Effector memory CD4-positive, alpha-beta T cell (primary cell): ENCODE data around the gene EIF4G3.
"Not testable (repeated sequence)": the region's sequence is repeated elsewhere in the genome, so short reads cannot be mapped to it uniquely, and the experiment has no call there.

Experiments used
- DNase-seq, 3 donors: peaks; one replicate each; pipeline ENCODE4 v3.0.0-alpha.2; 2020
- H3K27ac ChIP-seq: 2 replicates; pipeline ENCODE4 v1.7.0; 2013; ENCODE audit warnings: mild to moderate bottlenecking, low read length, moderate library complexity; ENCODE audit not compliant: insufficient read depth, poor library complexity, severe bottlenecking
- H3K27me3 ChIP-seq: replicated peaks from 2 replicates; pipeline ENCODE4 v1.7.0; 2013; ENCODE audit warnings: mild to moderate bottlenecking, low read length; ENCODE audit not compliant: insufficient read depth, control insufficient read depth, poor library complexity, severe bottlenecking
- H3K36me3 ChIP-seq: 2 replicates; pipeline ENCODE4 v1.7.0; 2013; ENCODE audit warnings: mild to moderate bottlenecking, low read length, moderate library complexity; ENCODE audit not compliant: control insufficient read depth, insufficient read depth
- H3K4me1 ChIP-seq: 2 replicates; pipeline ENCODE4 v1.7.0; 2013; ENCODE audit warnings: low read length, mild to moderate bottlenecking; ENCODE audit not compliant: control insufficient read depth, insufficient read depth, poor library complexity, severe bottlenecking
- H3K4me3 ChIP-seq: 2 replicates; pipeline ENCODE4 v1.7.0; 2013; ENCODE audit warnings: low read length, low read depth, mild to moderate bottlenecking; ENCODE audit not compliant: insufficient read depth, poor library complexity, severe bottlenecking
- H3K9me3 ChIP-seq: 2 replicates; pipeline ENCODE4 v1.7.0; 2013; ENCODE audit warnings: mild to moderate bottlenecking, low read length, moderate library complexity; ENCODE audit not compliant: control insufficient read depth

The EIF4G3 gene

DNA sequence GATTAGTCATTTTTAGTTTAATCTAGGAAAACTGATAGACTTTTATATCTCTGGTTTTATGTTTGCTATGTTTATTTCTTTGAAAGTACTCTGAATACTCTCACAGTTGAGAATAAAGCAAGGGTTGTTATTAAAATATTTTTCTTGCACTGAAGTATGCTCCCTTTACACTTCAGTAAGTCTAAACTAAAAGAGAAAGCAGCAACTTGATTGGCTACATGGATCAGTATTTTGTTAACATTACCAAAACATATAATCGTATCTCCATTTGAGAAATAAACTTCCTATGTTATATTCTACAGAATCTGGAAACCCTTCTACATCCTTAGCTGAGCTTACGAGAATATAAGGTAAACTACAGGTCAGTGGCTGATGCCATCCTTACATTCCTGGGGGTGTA, 240.1 kb downstream of the EIF4G3 start:
- H3K27ac ChIP-seq = no peak overlapping the region
- no peaks in the 10 kb centered on the region for H3K9me3 ChIP-seq
- H3K4me1 ChIP-seq = peaks cover 3% of the 10 kb centered on the region
- peaks cover 3% of the 10 kb centered on the region for H3K36me3 ChIP-seq
- no peak for DNase-seq
- no peaks in the 10 kb centered on the region for H3K27me3 ChIP-seq
- H3K4me3 ChIP-seq = no peak overlapping the region

DNA sequence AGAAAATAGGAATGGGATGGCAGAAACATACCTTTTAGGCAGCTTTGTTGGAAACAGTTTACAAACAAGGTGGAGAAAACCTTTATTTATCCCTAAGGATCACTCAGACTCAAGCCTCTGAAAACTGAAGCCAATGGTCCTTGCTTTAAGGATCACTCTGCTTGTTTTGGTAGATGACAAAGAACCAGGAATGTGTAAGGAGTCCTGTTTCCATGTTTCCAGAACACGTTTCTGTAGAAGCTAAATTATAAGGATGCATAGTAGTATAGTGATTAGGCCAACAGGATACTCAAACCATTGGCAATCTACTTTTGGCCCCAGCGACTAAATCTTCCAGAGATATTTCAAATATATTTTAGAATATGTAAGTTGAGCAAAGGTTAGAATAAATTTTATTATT, 240.5 kb downstream of the EIF4G3 start:
- H3K36me3 ChIP-seq = no peaks in the 10 kb centered on the region
- no peak for DNase-seq

DNA sequence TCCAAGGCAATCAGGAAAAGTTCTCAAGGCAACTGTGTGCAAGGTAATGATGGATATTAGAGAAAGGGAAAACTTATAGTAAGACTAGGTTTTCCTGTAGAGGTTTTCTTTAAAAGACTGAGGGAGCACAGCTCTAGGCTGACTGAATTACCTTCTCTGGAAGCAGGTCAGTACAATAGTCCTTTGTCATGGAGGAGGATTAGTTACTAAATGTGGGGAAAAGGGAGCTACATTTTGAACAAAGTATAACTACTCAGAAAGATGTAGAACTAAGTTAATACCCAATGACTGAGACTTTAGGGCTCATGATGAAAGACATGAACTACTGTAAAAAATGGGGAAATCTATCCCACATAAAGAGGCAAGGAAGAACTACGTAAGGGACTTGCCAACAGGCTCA, 241.0 kb downstream of the EIF4G3 start:
- Histone ChIP-seq H3K36me3 (no peaks in the 10 kb centered on the region), H3K9me3 (no peaks in the 10 kb centered on the region), H3K4me3 (no peak overlapping the region), H3K27me3 (no peaks in the 10 kb centered on the region), H3K4me1 (peaks cover 3% of the 10 kb centered on the region), H3K27ac (no peak overlapping the region)
- no peak for DNase-seq

More for the DNA sequence above, 240.5 kb downstream of the EIF4G3 start:
- no peak overlapping the region for H3K4me3 ChIP-seq
- no peak overlapping the region for H3K27ac ChIP-seq
- H3K9me3 ChIP-seq = no peaks in the 10 kb centered on the region
- no peaks in the 10 kb centered on the region for H3K27me3 ChIP-seq
- H3K4me1 ChIP-seq = peaks cover 3% of the 10 kb centered on the region

DNA sequence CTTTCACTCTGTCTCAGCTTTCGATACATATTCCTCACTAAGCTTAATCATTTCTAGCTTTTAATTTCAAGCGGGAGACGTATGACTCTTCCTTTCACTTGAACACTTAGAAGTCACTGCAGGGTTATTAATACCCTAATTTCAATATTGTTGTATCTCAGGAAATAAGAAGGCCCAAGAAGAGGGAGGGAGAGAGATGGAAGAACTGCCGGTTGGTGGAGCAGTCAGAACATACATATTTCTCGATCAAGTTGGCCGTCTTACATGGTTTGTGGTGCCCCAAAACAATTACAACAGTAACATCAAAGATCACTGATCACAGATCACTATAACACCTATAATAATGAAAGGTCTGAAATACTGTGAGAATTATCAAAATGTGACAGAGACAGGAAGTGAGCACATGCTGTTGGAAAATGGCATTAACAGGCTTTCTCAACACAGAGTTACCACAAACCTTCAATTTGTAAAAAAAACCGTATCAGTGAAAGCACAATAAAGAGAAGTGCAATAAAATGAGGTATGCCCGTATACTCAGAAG, 244.2 kb downstream of the EIF4G3 start:
- Histone ChIP-seq H3K36me3 (no peaks in the 10 kb centered on the region), H3K4me3 (no peak overlapping the region), H3K9me3 (no peaks in the 10 kb centered on the region), H3K27me3 (no peaks in the 10 kb centered on the region), H3K27ac (no peak overlapping the region), H3K4me1 (peaks cover 3% of the 10 kb centered on the region)
- DNase-seq = no peak

DNA sequence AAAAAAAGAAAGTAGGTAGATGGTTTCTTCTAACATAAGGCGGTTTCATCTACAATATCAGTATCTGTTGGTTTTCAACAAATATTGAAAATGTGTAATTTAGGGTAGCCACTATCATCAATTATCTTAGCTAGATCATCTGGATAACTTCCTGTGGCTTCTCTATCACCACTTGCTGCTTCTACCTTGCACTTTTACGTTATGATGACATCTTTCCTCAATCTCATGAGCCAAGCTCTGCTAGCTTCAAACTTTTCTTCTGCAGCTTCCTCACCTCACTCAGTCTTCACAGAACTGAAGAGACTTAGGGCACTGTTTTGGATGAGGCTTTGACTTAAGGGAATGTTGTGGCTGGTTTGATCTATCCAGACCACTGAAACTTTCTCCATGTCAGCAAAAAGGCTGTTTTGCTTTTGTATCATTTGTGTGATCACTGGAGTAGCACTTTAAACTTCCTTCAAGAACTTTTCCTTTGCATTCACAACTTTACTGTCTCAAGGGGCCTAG, 244.7 kb downstream of the EIF4G3 start:
- H3K4me3 ChIP-seq = no peak overlapping the region
- H3K36me3 ChIP-seq = no peaks in the 10 kb centered on the region

DNA sequence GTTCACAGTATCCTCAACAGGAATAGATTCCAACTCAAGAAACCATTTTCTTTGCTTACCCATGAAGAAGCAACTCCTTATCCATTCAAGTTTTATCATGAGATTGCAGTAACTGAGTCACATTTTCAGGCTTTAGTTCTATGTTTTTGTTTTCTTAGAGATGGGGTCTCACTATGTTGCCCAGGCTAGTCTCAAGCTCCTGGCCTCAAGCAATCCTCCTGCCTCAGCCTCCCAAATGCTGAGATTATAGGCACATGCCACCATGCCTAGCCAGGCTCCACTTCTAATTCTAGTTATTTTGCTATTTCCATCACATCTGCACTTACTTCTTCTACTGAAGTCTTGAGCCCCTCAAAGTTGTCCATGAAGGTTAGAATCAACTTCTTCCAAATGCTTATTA, 246.3 kb downstream of the EIF4G3 start:
- H3K9me3 ChIP-seq = no peaks in the 10 kb centered on the region
- no peak overlapping the region for H3K27ac ChIP-seq
- H3K27me3 ChIP-seq = no peaks in the 10 kb centered on the region
- peaks cover 3% of the 10 kb centered on the region for H3K4me1 ChIP-seq
- no peak overlapping the region for H3K4me3 ChIP-seq
- H3K36me3 ChIP-seq = no peaks in the 10 kb centered on the region
- DNase-seq = no peak

More for the DNA sequence above, 244.7 kb downstream of the EIF4G3 start:
- DNase-seq = no peak
- peaks cover 3% of the 10 kb centered on the region for H3K4me1 ChIP-seq
- H3K9me3 ChIP-seq = no peaks in the 10 kb centered on the region
- no peak overlapping the region for H3K27ac ChIP-seq
- H3K27me3 ChIP-seq = no peaks in the 10 kb centered on the region

DNA sequence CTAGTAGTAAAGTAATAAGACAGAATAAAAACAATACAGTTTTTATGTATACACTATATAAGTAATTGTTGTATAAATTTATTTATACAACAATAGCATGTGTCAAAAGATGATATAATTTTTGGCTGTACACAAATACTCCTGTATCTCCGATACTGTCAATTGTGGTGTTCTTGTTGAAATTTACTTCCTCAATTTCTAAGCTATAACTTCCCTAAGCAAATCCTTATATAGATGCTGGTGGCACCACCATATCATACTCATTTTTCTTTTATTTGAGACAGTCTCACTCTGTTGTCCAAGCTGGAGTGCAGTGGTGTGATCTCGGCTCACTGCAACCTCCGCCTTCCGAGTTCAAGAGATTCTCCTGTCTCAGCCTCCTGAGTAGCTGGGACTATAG, 248.6 kb downstream of the EIF4G3 start:
- H3K4me3 ChIP-seq = no peak overlapping the region
- H3K27me3 ChIP-seq = no peaks in the 10 kb centered on the region
- H3K36me3 ChIP-seq = no peaks in the 10 kb centered on the region
- no peak for DNase-seq
- peaks cover 3% of the 10 kb centered on the region for H3K4me1 ChIP-seq
- no peaks in the 10 kb centered on the region for H3K9me3 ChIP-seq
- no peak overlapping the region for H3K27ac ChIP-seq

DNA sequence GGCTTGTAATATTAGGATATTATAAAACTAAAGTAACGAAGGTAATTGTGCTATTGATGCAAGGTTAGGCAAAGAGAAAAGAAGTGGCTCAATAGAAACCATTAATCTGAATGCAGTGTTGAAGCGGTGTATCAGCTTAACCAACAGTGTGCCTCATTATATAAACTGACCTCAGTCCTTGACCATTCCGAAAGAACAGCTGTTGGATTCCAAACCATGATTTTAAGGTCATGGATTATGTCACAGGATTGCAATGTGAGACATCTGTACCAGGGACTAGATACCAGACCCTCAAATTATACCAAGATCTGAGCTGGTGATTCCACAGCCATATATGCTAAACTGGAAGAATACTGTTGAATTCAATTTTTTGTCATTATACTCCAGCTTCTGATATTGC, 255.4 kb downstream of the EIF4G3 start:
- Histone ChIP-seq H3K27ac (no peak overlapping the region), H3K9me3 (no peaks in the 10 kb centered on the region), H3K36me3 (no peaks in the 10 kb centered on the region), H3K27me3 (no peaks in the 10 kb centered on the region), H3K4me1 (no peaks in the 10 kb centered on the region), H3K4me3 (no peak overlapping the region)
- DNase-seq = no peak

DNA sequence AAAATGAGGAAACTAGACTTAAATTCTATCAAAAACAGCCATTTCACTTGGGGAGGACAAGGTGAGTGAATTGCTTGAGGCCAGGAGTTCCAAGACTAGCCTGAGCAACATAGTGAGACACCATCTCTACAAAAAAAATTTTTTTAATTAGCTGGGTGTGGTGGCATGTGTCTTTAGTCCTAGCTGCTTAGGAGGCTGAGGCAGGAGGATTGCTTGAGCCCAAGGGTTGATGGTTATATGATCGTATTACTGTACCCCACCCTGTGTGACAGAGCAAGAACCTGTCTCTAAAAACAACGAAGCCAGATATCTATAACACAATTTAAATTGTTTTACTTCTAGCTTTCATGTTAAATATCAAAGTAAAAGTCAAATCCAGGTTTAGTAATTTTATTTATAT, 263.5 kb downstream of the EIF4G3 start:
- Histone ChIP-seq H3K4me3 (no peak overlapping the region), H3K4me1 (no peaks in the 10 kb centered on the region), H3K27ac (no peak overlapping the region), H3K9me3 (no peaks in the 10 kb centered on the region), H3K27me3 (no peaks in the 10 kb centered on the region), H3K36me3 (no peaks in the 10 kb centered on the region)
- DNase-seq = no peak

DNA sequence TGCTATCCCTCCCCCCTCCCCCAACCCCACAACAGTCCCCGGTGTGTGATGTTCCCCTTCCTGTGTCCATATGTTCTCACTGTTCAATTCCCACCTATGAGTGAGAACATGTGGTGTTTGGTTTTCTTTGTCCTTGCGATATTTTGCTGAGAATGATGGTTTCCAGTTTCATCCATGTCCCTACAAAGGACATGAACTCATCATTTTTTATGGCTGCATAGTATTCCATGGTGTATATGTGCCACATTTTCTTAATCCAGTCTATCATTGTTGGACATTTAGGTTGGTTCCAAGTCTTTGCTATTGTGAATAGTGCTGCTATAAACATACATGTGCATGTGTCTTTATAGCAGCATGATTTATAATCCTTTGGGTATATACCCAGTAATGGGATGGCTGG, 269.2 kb downstream of the EIF4G3 start:
- H3K27ac ChIP-seq, H3K27me3 ChIP-seq, H3K9me3 ChIP-seq, DNase-seq, H3K4me3 ChIP-seq, H3K36me3 ChIP-seq, H3K4me1 ChIP-seq: not testable (repeated sequence)
